HG03175 (cell line): ENCODE results near the gene ZNF326.

Experiments
- ATAC-seq: cut with Tn5 transposase; IDR thresholded peaks from one replicate; pipeline ENCODE4 v1.9.1; 2021; ENCODE audit warnings: mild to moderate bottlenecking, moderate library complexity; ENCODE audit not compliant: unreplicated experiment

ZNF326 gene

GRCh38 chr1:89994805-89995597, at the start of gene ZNF326:
ZNF326 (plus strand) TSS chr1:89995110; CDS start chr1:89995258, 148 bp downstream.
- ATAC-seq = peak; percentile 97

GRCh38 chr1:89945852-89946476, 48.9 kb upstream of the ZNF326 start:
- peak; percentile 67 for ATAC-seq

- no peak for ATAC-seq
Observed at GRCh38 chr1:89946532-89946931, 48.4 kb upstream of the ZNF326 start.

GRCh38 chr1:89948722-89949345, 46.1 kb upstream of the ZNF326 start:
- ATAC-seq = no peak

- ATAC-seq = no peak
Observed at GRCh38 chr1:89949991-89950624, 44.8 kb upstream of the ZNF326 start.

GRCh38 chr1:89950703-89951102, 44.2 kb upstream of the ZNF326 start:
- ATAC-seq = no peak

GRCh38 chr1:89951766-89952604, 42.9 kb upstream of the ZNF326 start:
- no peak for ATAC-seq

- no peak for ATAC-seq
Observed at GRCh38 chr1:89952605-89953130, 42.2 kb upstream of the ZNF326 start.

- peak; percentile 49 for ATAC-seq
Observed at GRCh38 chr1:89953131-89953626, 41.7 kb upstream of the ZNF326 start.

- ATAC-seq = no peak
Observed at GRCh38 chr1:89953929-89954328, 41.0 kb upstream of the ZNF326 start.

- no peak for ATAC-seq
Observed at GRCh38 chr1:89954401-89954800, 40.5 kb upstream of the ZNF326 start.

GRCh38 chr1:89955311-89956205, 39.4 kb upstream of the ZNF326 start:
- no peak for ATAC-seq

- ATAC-seq = peak; percentile 38
Observed at GRCh38 chr1:89957107-89957506, 37.8 kb upstream of the ZNF326 start.

GRCh38 chr1:89958851-89959654, 35.9 kb upstream of the ZNF326 start:
- no peak for ATAC-seq

- ATAC-seq = no peak
Observed at GRCh38 chr1:89959719-89960118, 35.2 kb upstream of the ZNF326 start.

- ATAC-seq = no peak
Observed at GRCh38 chr1:89962024-89962741, 32.7 kb upstream of the ZNF326 start.

- no peak for ATAC-seq
Observed at GRCh38 chr1:89962742-89963075, 32.2 kb upstream of the ZNF326 start.
